Neural cell (in vitro differentiated cells): ENCODE measurements around the gene PRRC2B.
A peak's percentile ranks its signal among the peaks of the same experiment; 100 is the strongest.

ENCODE experiments used
- EZH2 ChIP-seq: fragments of 200-600, 300-800 bp; shearing (Covaris generic), sonication (generic); IDR thresholded peaks from 2 replicates; pipeline ENCODE4 v1.6.1; 2014; ENCODE audit warnings: antibody characterized with exemption, low read length, borderline replicate concordance, mild to moderate bottlenecking; ENCODE audit not compliant: insufficient read depth, poor library complexity, severe bottlenecking
- MXI1 ChIP-seq: fragments of 450-650 bp; conservative IDR thresholded peaks from 2 replicates; pipeline ENCODE4 v1.6.1; 2014; ENCODE audit warnings: antibody characterized with exemption, mild to moderate bottlenecking; ENCODE audit not compliant: poor library complexity, severe bottlenecking
- POLR2AphosphoS5 ChIP-seq: IDR thresholded peaks from 2 replicates; pipeline ENCODE4 v1.6.1; 2012
- TF ChIP-seq, protein P1 (sequence below): fragments of 450-650 bp; IDR thresholded peaks from 2 replicates; pipeline ENCODE4 v1.5.1; 2014; ENCODE audit warnings: antibody characterized with exemption, mild to moderate bottlenecking, moderate library complexity; ENCODE audit not compliant: poor library complexity, severe bottlenecking

- TF ChIP-seq POLR2AphosphoS5: no peak
- TF ChIP-seq, protein P1, sequence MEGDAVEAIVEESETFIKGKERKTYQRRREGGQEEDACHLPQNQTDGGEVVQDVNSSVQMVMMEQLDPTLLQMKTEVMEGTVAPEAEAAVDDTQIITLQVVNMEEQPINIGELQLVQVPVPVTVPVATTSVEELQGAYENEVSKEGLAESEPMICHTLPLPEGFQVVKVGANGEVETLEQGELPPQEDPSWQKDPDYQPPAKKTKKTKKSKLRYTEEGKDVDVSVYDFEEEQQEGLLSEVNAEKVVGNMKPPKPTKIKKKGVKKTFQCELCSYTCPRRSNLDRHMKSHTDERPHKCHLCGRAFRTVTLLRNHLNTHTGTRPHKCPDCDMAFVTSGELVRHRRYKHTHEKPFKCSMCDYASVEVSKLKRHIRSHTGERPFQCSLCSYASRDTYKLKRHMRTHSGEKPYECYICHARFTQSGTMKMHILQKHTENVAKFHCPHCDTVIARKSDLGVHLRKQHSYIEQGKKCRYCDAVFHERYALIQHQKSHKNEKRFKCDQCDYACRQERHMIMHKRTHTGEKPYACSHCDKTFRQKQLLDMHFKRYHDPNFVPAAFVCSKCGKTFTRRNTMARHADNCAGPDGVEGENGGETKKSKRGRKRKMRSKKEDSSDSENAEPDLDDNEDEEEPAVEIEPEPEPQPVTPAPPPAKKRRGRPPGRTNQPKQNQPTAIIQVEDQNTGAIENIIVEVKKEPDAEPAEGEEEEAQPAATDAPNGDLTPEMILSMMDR: peak; percentile 25
- no peak for TF ChIP-seq EZH2
- no peak for TF ChIP-seq MXI1
Observed at GRCh38 chr9:131395157-131396098, 1.5 kb downstream of the PRRC2B start.
